Measurements from ENCODE around the gene MYO3A.

DNA sequence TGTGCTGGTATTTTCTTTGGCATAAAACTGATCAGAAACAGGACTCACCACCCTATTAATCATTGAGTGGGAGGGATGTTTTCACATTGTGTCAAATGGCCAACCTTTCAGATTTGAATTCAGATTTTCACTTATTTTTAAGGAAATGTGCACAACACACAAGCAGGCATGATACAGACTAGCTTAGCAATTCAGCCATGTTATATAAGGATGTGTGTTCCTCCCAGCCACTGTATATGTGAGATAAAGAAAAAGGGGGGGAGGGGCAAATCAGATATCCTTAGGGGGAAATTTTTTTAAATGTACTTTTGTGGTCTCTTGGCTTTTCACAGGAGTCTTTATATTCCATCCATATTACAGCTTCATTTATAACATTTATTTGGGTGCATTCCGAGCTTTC lies 285.6 kb downstream of the MYO3A start:
- no peak for TF ChIP-seq EZH2 (IDR thresholded peaks at IDR 0.05; ENCODE audit: low read depth)
- TF ChIP-seq, protein P1, sequence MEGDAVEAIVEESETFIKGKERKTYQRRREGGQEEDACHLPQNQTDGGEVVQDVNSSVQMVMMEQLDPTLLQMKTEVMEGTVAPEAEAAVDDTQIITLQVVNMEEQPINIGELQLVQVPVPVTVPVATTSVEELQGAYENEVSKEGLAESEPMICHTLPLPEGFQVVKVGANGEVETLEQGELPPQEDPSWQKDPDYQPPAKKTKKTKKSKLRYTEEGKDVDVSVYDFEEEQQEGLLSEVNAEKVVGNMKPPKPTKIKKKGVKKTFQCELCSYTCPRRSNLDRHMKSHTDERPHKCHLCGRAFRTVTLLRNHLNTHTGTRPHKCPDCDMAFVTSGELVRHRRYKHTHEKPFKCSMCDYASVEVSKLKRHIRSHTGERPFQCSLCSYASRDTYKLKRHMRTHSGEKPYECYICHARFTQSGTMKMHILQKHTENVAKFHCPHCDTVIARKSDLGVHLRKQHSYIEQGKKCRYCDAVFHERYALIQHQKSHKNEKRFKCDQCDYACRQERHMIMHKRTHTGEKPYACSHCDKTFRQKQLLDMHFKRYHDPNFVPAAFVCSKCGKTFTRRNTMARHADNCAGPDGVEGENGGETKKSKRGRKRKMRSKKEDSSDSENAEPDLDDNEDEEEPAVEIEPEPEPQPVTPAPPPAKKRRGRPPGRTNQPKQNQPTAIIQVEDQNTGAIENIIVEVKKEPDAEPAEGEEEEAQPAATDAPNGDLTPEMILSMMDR (conservative IDR thresholded peaks at IDR 0.05), result no peak

Measured in PC-9 (cell line).